HL-60 (cell line): ENCODE results near the gene TGFBR1.

Experiments used
- DNase-seq, 2 experiments: peaks; one replicate each; pipeline ENCODE4 v3.0.0-alpha.2; 2010 to 2020; ENCODE audit warnings: low read depth in 1 of 2, low spot score in 1 of 2
- H3K27ac ChIP-seq: fragments of 250-450 bp; sonication (Bioruptor Pico); replicated peaks from 2 replicates; pipeline ENCODE4 v1.5.1; 2020; ENCODE audit warnings: mild to moderate bottlenecking, moderate library complexity
- H3K27me3 ChIP-seq: fragments of 250-450 bp; sonication (Bioruptor Pico); 2 replicates; pipeline ENCODE4 v1.5.1; 2021; ENCODE audit warnings: mild to moderate bottlenecking, moderate library complexity; ENCODE audit not compliant: insufficient read depth, poor library complexity, severe bottlenecking
- H3K4me3 ChIP-seq: replicated peaks from 2 replicates; pipeline ENCODE4 v1.5.1; 2011; ENCODE audit warnings: mild to moderate bottlenecking, control low read depth, low read length; ENCODE audit not compliant: insufficient read depth
- GABPA ChIP-seq: IDR thresholded peaks from 2 replicates; pipeline ENCODE4 v1.6.1; 2012; ENCODE audit warnings: low read depth
- POLR2AphosphoS5 ChIP-seq: IDR thresholded peaks from 2 replicates; pipeline ENCODE4 v1.6.1; 2012; ENCODE audit warnings: low read depth
- REST ChIP-seq: IDR thresholded peaks from 2 replicates; pipeline ENCODE4 v1.6.1; 2012; ENCODE audit warnings: low read depth; ENCODE audit not compliant: insufficient replicate concordance
- SPI1 ChIP-seq: IDR thresholded peaks from 2 replicates; pipeline ENCODE4 v1.6.1; 2012; ENCODE audit warnings: low read depth, mild to moderate bottlenecking, borderline replicate concordance
- TF ChIP-seq, protein P1 (sequence below): IDR thresholded peaks from one replicate; pipeline ENCODE4 v1.5.1; 2011; ENCODE audit warnings: low read length, control low read depth, inconsistent platforms; ENCODE audit not compliant: insufficient read depth

TGFBR1 gene

GRCh38 chr9:99181621-99182020, 76.7 kb downstream of the TGFBR1 start:
- Histone ChIP-seq H3K4me3 (no peak overlapping the region), H3K27me3 (no peaks in the 10 kb centered on the region), H3K27ac (no peak overlapping the region)
- TF ChIP-seq, protein P1, sequence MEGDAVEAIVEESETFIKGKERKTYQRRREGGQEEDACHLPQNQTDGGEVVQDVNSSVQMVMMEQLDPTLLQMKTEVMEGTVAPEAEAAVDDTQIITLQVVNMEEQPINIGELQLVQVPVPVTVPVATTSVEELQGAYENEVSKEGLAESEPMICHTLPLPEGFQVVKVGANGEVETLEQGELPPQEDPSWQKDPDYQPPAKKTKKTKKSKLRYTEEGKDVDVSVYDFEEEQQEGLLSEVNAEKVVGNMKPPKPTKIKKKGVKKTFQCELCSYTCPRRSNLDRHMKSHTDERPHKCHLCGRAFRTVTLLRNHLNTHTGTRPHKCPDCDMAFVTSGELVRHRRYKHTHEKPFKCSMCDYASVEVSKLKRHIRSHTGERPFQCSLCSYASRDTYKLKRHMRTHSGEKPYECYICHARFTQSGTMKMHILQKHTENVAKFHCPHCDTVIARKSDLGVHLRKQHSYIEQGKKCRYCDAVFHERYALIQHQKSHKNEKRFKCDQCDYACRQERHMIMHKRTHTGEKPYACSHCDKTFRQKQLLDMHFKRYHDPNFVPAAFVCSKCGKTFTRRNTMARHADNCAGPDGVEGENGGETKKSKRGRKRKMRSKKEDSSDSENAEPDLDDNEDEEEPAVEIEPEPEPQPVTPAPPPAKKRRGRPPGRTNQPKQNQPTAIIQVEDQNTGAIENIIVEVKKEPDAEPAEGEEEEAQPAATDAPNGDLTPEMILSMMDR = no peak
- TF ChIP-seq POLR2AphosphoS5 = no peak
- TF ChIP-seq REST = no peak
- TF ChIP-seq GABPA = no peak
- no peak for TF ChIP-seq SPI1
- DNase-seq = peak in 1 of 2 experiments; percentile 28

GRCh38 chr9:99182356-99182755, 77.4 kb downstream of the TGFBR1 start:
- Histone ChIP-seq H3K27me3 (no peaks in the 10 kb centered on the region), H3K27ac (no peak overlapping the region), H3K4me3 (no peak overlapping the region)
- TF ChIP-seq, protein P1 = no peak
- TF ChIP-seq SPI1 (no peak), POLR2AphosphoS5 (no peak), REST (no peak), GABPA (no peak)
- DNase-seq = no peak

GRCh38 chr9:99183616-99184015, 78.7 kb downstream of the TGFBR1 start:
- Histone ChIP-seq H3K27me3 (no peaks in the 10 kb centered on the region), H3K4me3 (no peak overlapping the region), H3K27ac (no peak overlapping the region)
- TF ChIP-seq, protein P1 = no peak
- TF ChIP-seq POLR2AphosphoS5 (no peak), SPI1 (no peak), GABPA (no peak), REST (no peak)
- no peak for DNase-seq
